Transverse colon (tissue), 4 donors: ENCODE data around the gene DCPS.

Source experiments
- CTCF ChIP-seq, 5 experiments: fragments of 200-600 bp in 3 of 5; fragments of 450-650 bp in 2 of 5; sonication (generic) in 3 of 5; IDR thresholded peaks; 1 replicate in 2 of 5; 2 replicates in 3 of 5; pipeline ENCODE4 v1.5.1; 2016 to 2017; ENCODE audit warnings: antibody characterized with exemption in 5 of 5, inconsistent platforms in 3 of 5, mild to moderate bottlenecking in 2 of 5, moderate library complexity in 1 of 5
- POLR2AphosphoS5 ChIP-seq, 3 donors: sonication (generic); formaldehyde crosslinking; IDR thresholded peaks; one replicate each; pipeline ENCODE4 v1.6.1; 2016; ENCODE audit warnings: antibody characterized with exemption in 3 of 3

- TF ChIP-seq CTCF (IDR thresholded peaks at IDR 0.05) (no peak), POLR2AphosphoS5 (IDR thresholded peaks at IDR 0.05) (no peak)
Observed at GRCh38 chr11:126333142-126333541, 29.3 kb downstream of the DCPS start.
